SU-DHL-6 (cell line): ENCODE data around the gene ARSB.

Experiments
- H2AFZ ChIP-seq: fragments of 200-600 bp; sonication (generic); 2 replicates; pipeline ENCODE4 v1.6.1; 2014; ENCODE audit warnings: low read depth, mild to moderate bottlenecking, moderate library complexity, mixed read lengths, antibody characterized with exemption, low read length; ENCODE audit not compliant: severe bottlenecking
- H3F3A ChIP-seq: fragments of 200-600 bp; shearing (Covaris generic); 2 replicates; pipeline ENCODE4 v1.6.0; 2016; ENCODE audit warnings: antibody characterized with exemption, mild to moderate bottlenecking; ENCODE audit not compliant: insufficient read depth
- H3K27ac ChIP-seq: fragments of 200-600 bp; sonication (generic); 2 replicates; pipeline ENCODE4 v1.5.1; 2016; ENCODE audit warnings: low read depth, mild to moderate bottlenecking, low read length, moderate library complexity, mixed read lengths
- H3K27me3 ChIP-seq: fragments of 200-600 bp; sonication (generic), shearing (Covaris generic); 2 replicates; pipeline ENCODE4 v1.6.0; 2014; ENCODE audit warnings: mild to moderate bottlenecking, low read length
- H3K36me3 ChIP-seq: fragments of 200-600 bp; sonication (generic); 2 replicates; pipeline ENCODE4 v1.6.1; 2014; ENCODE audit warnings: mild to moderate bottlenecking, low read length, mixed read lengths
- H3K4me2 ChIP-seq: fragments of 300-600, 200-600 bp; shearing (Covaris generic), sonication (generic); 2 replicates; pipeline ENCODE4 v1.6.0; 2014; ENCODE audit warnings: low read length, low read depth, mild to moderate bottlenecking; ENCODE audit not compliant: poor library complexity, severe bottlenecking
- H3K4me3 ChIP-seq: fragments of 200-600 bp; sonication (generic); 2 replicates; pipeline ENCODE4 v1.5.1; 2014; ENCODE audit warnings: antibody characterized with exemption, low read length, mild to moderate bottlenecking, mixed read lengths; ENCODE audit not compliant: insufficient read depth, poor library complexity, severe bottlenecking
- H3K79me2 ChIP-seq: fragments of 200-600 bp; sonication (generic); 2 replicates; pipeline ENCODE4 v1.6.1; 2014; ENCODE audit warnings: mild to moderate bottlenecking, low read length, moderate library complexity; ENCODE audit not compliant: insufficient read depth
- H3K9ac ChIP-seq: fragments of 200-600 bp; sonication (generic); 2 replicates; pipeline ENCODE4 v1.7.0; 2014; ENCODE audit warnings: mild to moderate bottlenecking, low read length
- H3K9me2 ChIP-seq: fragments of 200-600 bp; sonication (generic); replicated peaks from 2 replicates; pipeline ENCODE4 v1.6.1; 2014; ENCODE audit warnings: low read length; ENCODE audit not compliant: insufficient read depth
- H3K9me3 ChIP-seq: fragments of 200-600 bp; sonication (generic); 2 replicates; pipeline ENCODE4 v1.6.1; 2014; ENCODE audit warnings: low read length, mixed read lengths; ENCODE audit not compliant: insufficient read depth
- H4K20me1 ChIP-seq: fragments of 200-600 bp; sonication (generic); 2 replicates; pipeline ENCODE4 v1.6.1; 2014; ENCODE audit warnings: low read depth, mild to moderate bottlenecking, antibody characterized with exemption, low read length, moderate library complexity, mixed read lengths
- EZH2phosphoT487 ChIP-seq: fragments of 200-600 bp; sonication (generic), shearing (Covaris generic); conservative IDR thresholded peaks from 2 replicates; pipeline ENCODE4 v1.6.1; 2018; ENCODE audit warnings: mild to moderate bottlenecking, antibody characterized with exemption, low read length, moderate library complexity, mixed read lengths
- TF ChIP-seq, protein P1 (sequence below): fragments of 200-600 bp; sonication (generic); IDR thresholded peaks from one replicate; pipeline ENCODE4 v1.5.1; 2017; ENCODE audit warnings: antibody characterized with exemption, mild to moderate bottlenecking, low read length, moderate library complexity; ENCODE audit not compliant: insufficient read depth, poor library complexity, severe bottlenecking

Gene ARSB

DNA sequence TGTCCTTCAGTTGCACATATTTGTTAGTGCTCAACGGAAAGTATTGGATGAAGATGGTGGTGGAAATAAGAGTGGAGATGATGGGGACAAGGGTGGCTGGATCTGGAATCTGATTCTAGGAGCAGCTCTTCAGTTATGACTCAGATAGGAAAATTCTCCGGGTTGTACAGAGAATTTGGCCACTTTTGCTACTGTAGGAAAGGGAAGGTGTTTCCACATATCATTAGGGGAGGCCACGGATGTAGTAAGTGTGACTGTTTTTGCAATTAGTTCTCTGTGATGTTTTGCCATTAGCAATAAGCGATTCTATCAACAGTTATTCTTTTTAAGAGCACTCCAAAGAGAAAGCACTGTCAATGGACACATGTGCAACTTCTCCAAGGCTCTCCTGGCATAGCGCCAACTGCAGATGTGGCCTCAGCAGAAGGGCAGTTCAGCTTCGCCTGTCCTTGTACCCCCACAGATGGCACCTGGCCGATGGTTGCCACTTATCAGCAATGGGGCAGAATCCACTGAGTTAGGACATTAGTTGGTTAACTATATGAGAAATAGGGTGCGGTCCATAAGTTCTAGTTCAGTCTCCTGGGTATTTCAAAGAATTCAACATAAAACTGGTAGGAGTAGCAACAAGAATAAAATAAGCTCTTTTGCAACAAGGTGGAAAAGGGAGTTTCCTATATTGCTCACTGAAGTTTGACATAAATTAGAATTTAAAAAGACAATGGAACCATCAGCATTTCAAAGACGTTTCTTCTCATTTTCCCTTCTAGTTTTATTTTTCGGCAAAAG, 96.3 kb downstream of the ARSB start:
- no peaks in the 10 kb centered on the region for H3K36me3 ChIP-seq
- no peaks in the 10 kb centered on the region for H3K9me2 ChIP-seq
- no peak overlapping the region for H3K27ac ChIP-seq
- H3K4me3 ChIP-seq, result no peak overlapping the region
- no peaks in the 10 kb centered on the region for H3K79me2 ChIP-seq
- H4K20me1 ChIP-seq, result no peaks in the 10 kb centered on the region
- H3K4me2 ChIP-seq, result no peak overlapping the region
- H2AFZ ChIP-seq, result no peak overlapping the region
- TF ChIP-seq, protein P1, sequence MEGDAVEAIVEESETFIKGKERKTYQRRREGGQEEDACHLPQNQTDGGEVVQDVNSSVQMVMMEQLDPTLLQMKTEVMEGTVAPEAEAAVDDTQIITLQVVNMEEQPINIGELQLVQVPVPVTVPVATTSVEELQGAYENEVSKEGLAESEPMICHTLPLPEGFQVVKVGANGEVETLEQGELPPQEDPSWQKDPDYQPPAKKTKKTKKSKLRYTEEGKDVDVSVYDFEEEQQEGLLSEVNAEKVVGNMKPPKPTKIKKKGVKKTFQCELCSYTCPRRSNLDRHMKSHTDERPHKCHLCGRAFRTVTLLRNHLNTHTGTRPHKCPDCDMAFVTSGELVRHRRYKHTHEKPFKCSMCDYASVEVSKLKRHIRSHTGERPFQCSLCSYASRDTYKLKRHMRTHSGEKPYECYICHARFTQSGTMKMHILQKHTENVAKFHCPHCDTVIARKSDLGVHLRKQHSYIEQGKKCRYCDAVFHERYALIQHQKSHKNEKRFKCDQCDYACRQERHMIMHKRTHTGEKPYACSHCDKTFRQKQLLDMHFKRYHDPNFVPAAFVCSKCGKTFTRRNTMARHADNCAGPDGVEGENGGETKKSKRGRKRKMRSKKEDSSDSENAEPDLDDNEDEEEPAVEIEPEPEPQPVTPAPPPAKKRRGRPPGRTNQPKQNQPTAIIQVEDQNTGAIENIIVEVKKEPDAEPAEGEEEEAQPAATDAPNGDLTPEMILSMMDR, result no peak
- TF ChIP-seq EZH2phosphoT487, result no peak
- peaks cover 15% of the 10 kb centered on the region; the same call in 1 of the 2 replicates for H3F3A ChIP-seq
- H3K9me3 ChIP-seq, result no peaks in the 10 kb centered on the region
- H3K9ac ChIP-seq, result no peak overlapping the region
- no peaks in the 10 kb centered on the region for H3K27me3 ChIP-seq

DNA sequence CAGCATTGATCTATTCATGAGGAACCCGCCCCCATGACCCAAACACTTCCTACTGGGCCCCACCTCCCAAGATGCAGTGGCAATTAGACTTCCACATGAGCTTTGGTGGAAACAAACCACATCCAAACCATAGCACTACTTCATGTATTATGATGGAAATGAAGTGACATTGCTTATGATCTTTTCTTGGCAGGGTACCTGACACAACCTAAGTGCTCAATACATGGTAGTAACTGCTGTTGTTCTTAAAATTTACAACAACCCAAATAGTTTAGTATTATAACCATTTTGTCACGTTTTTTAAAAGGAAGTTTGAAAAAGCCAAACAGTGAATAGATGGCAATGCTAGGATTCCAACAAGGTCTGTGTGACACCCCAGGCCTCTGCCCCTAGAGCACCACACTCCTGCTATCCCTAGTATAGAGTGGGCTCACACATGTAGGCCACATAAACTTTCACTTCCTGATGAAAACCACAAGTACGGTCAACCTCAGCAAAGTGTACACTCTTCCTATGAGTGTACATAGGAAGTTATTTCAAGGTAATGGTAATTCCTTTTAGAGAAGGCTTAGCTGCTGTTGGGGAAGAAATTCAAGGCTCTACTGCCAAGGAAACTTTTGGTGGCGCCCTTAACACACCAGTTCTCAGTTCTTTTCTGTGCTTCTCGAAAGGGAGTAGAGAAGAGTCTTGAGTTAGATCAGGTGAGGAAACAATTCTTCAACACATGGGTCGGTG, 97.6 kb downstream of the ARSB start:
- TF ChIP-seq, protein P1, result no peak
- TF ChIP-seq EZH2phosphoT487, result no peak
- H3K79me2 ChIP-seq, result no peaks in the 10 kb centered on the region
- no peak overlapping the region for H2AFZ ChIP-seq
- H3F3A ChIP-seq, result peaks cover 15% of the 10 kb centered on the region; the same call in 1 of the 2 replicates
- peak overlapping the region; percentile 42 for H3K4me2 ChIP-seq
- H3K36me3 ChIP-seq, result no peaks in the 10 kb centered on the region
- peak overlapping the region; percentile 54 for H3K27ac ChIP-seq
- no peaks in the 10 kb centered on the region for H3K9me2 ChIP-seq
- H3K9ac ChIP-seq, result no peak overlapping the region
- no peaks in the 10 kb centered on the region for H4K20me1 ChIP-seq
- H3K9me3 ChIP-seq, result no peaks in the 10 kb centered on the region
- H3K4me3 ChIP-seq, result peak overlapping the region; percentile 3
- no peaks in the 10 kb centered on the region for H3K27me3 ChIP-seq

DNA sequence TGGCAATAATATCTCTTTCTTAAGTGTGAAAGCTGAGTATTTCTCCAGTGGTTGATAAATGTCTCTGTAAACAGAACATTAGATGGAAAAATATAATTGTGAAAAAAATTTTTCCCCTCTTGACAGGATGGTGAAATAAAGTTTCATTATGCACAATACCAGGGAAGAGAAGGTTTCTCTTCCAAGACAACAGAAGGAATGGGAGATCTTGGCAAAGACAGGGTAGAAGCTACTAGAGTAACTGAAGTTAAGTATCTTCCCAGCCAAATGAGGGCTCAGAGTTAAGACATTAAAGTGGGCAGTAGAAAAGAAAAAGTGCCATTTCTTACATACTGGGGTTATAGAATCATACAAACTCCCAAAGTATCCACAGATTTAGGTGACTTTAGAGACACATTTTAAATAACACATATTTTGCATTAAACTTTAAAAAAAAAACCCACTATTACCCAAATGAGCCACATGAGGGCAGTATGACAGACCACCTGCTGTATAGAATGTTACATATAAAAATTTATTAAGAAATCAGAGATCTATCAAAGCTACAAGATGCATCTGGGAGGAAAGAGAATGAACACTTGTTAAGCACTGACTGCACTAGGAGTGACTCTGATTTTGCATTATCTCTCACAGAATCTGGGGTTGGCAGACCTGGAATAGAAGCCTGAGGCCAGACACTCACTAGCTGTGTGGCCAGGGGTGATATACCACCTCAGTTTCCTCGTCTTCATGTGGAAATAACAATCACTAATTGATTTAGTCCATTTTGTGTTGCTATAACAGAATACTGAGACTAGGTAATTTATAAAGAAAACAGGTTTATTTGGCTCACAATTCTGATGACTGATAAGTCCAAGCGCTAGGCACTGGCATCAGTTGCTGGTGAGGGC, 98.5 kb downstream of the ARSB start:
- Histone ChIP-seq H3K79me2 (no peaks in the 10 kb centered on the region), H2AFZ (no peak overlapping the region), H3K36me3 (no peaks in the 10 kb centered on the region), H3K9ac (no peak overlapping the region), H3K9me3 (no peaks in the 10 kb centered on the region), H3K27ac (peak overlapping the region; percentile 54), H3K4me2 (no peak overlapping the region), H3K9me2 (no peaks in the 10 kb centered on the region), H3K27me3 (no peaks in the 10 kb centered on the region), H3F3A (peaks cover 15% of the 10 kb centered on the region; the same call in 1 of the 2 replicates), H4K20me1 (no peaks in the 10 kb centered on the region), H3K4me3 (no peak overlapping the region)
- no peak for TF ChIP-seq EZH2phosphoT487
- TF ChIP-seq, protein P1, result peak; percentile 80
